Chondrocyte (in vitro differentiated cells): Measurements from ENCODE around the gene SYCE3. TPM values are rescaled to one million over a fixed set of nuclear protein-coding genes. Genes with fewer than 3 reads are reported as not detected.
A peak's percentile ranks its signal among the peaks of the same experiment; 100 is the strongest.
"Not testable (repeated sequence)": the region's sequence is repeated elsewhere in the genome, so short reads cannot be mapped to it uniquely, and the experiment has no call there.

Source experiments
- DNase-seq: peaks from one replicate; pipeline ENCODE4 v3.0.0; 2021; ENCODE audit warnings: mixed read lengths, low spot score
- H3K27ac Mint-ChIP-seq: one replicate; pipeline ENCODE4 v1.8.0; 2021; ENCODE audit warnings: mild to moderate bottlenecking, moderate library complexity, mixed read lengths; ENCODE audit not compliant: unreplicated experiment
- H3K27me3 Mint-ChIP-seq: 2 replicates; pipeline ENCODE4 v1.8.0; 2021; ENCODE audit warnings: low read depth, mixed read lengths
- H3K36me3 Mint-ChIP-seq: 2 replicates; pipeline ENCODE4 v1.8.0; 2021; ENCODE audit warnings: low read depth, mixed read lengths
- H3K4me1 Mint-ChIP-seq: 2 replicates; pipeline ENCODE4 v1.8.0; 2021; ENCODE audit warnings: low read depth, mild to moderate bottlenecking, mixed read lengths
- H3K4me3 Mint-ChIP-seq: one replicate; pipeline ENCODE4 v1.8.0; 2021; ENCODE audit warnings: mild to moderate bottlenecking, moderate library complexity, mixed read lengths; ENCODE audit not compliant: unreplicated experiment
- H3K9me3 Mint-ChIP-seq: 2 replicates; pipeline ENCODE4 v1.8.0; 2021; ENCODE audit warnings: low read depth, mixed read lengths
- total RNA-seq: library from RNA; stranded (reverse); gene quantifications from 3 replicates; pipeline ENCODE4 v1.2.1, GENCODE V29; 2021
- TF ChIP-seq, protein P1 (sequence below): fragments of 200-600 bp; sonication (generic); IDR thresholded peaks from 2 replicates; pipeline ENCODE4 v1.5.0; 2021; ENCODE audit warnings: antibody characterized with exemption, mild to moderate bottlenecking, moderate library complexity

SYCE3 gene
- total RNA-seq, 1 donor from 2014 or later = not detected

DNA sequence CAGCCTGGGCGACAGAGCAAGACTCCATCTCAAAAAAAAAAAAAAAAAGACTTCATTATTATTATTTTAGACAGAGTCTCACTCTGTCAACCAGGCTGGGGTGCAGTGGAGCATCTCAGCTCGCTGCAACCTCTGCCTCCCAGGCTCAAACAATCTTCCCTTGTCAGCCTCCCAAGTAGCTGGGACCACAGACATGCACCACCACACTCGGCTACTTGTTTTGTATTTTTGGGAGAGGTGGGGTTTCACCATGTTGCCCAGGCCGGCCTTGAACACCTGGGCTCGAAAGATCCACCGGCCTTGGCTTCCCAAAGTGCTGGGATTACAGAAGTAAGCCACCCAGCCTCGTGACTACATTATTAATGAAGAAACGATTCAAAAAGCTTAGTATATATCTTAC lies 27.6 kb downstream of the SYCE3 start:
- Mint-ChIP-seq H3K4me3 (no peak overlapping the region), H3K9me3 (no peaks in the 10 kb centered on the region), H3K4me1 (peaks cover 21% of the 10 kb centered on the region), H3K27ac (no peak overlapping the region), H3K36me3 (no peaks in the 10 kb centered on the region), H3K27me3 (no peaks in the 10 kb centered on the region)
- no peak for DNase-seq
- TF ChIP-seq, protein P1, sequence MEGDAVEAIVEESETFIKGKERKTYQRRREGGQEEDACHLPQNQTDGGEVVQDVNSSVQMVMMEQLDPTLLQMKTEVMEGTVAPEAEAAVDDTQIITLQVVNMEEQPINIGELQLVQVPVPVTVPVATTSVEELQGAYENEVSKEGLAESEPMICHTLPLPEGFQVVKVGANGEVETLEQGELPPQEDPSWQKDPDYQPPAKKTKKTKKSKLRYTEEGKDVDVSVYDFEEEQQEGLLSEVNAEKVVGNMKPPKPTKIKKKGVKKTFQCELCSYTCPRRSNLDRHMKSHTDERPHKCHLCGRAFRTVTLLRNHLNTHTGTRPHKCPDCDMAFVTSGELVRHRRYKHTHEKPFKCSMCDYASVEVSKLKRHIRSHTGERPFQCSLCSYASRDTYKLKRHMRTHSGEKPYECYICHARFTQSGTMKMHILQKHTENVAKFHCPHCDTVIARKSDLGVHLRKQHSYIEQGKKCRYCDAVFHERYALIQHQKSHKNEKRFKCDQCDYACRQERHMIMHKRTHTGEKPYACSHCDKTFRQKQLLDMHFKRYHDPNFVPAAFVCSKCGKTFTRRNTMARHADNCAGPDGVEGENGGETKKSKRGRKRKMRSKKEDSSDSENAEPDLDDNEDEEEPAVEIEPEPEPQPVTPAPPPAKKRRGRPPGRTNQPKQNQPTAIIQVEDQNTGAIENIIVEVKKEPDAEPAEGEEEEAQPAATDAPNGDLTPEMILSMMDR = no peak

DNA sequence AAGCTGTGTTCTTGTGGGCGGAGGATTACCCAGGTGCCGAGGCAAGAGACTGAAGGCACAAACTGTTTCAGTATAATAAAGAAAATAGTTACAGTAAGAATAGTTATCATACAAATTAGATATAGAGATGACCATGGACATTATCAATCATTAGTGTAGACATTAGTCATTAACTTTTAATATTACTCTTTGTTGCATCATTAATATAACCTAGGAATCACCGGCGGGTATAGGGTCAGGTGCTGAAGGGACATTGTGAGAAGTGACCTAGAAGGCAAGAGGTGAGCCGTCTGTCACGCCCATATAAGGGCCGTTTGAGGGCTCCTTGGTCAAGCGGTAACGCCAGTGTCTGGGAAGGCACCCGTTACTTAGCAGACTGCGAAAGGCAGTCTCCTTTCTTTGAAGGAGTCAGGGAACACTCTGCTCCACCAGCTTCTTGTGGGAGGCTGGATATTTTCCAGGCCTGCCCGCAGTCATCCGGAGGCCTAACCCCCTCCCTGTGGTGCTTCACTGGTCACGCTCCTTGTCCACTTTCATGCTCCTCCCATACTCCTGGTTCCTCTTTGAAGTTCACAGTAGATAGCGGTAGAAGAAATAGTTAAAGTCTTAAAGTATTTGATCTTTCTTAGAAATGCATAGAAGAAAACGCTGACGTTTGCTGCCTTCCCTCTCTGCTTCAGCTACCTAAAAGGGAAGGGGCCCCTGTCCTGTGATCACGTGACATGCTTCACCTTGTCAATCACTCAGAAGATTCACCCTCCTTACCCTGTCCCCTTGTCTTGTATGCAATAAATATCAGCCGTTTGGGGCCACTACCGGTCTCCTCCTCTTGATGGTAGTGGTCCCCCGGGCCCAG lies 28.6 kb downstream of the SYCE3 start:
- not testable (repeated sequence) for H3K4me3 Mint-ChIP-seq, H3K36me3 Mint-ChIP-seq, H3K27me3 Mint-ChIP-seq, H3K9me3 Mint-ChIP-seq
- DNase-seq = peak; percentile 34
- peak overlapping the region; percentile 69 for H3K27ac Mint-ChIP-seq
- peaks cover 21% of the 10 kb centered on the region for H3K4me1 Mint-ChIP-seq

DNA sequence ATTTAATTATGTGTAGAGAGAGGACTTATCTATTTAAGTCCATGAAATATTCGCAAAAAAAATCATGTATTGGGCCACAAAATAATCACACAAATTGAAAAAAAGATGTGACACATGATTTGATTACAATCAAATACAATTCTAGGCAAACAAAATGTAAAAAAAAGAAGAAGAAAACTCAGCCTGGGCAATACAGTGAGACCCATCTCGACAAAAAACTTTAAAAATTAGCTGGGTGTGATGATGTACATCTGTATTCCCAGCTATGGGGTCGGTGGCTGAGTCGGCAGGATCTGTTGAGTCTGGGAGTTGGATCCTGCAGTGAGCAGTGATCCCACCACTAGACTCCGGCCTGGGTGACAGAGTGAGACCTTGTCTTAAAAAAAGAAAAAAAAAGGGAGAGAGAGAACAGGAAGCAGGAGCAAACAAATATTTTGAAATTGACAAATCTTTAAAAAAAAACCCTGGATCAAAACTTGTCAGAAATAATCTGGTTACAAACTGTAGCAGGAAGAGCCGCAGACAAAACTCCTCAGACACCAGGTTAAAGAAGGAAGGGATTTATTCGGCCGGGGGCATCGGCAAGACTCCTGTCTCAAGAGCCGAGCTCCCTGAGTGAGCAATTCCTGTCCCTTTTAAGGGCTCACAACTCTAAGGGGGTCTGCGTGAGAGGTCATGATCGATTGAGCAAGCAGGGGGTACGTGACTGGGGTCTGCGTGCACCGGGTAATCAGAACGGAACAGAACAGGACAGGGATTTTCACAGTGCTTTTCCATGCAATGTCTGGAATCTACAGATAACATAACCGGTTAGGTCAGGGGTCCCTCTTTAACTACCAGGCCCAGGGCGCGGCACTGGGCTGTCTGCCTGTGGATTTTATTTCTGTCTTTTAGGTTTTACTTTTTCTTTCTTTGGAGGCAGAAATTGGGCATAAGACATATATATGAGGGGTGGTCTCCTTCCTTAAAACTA lies 29.6 kb downstream of the SYCE3 start:
- Mint-ChIP-seq H3K27me3 (no peaks in the 10 kb centered on the region), H3K4me3 (no peak overlapping the region), H3K9me3 (no peaks in the 10 kb centered on the region), H3K36me3 (no peaks in the 10 kb centered on the region), H3K27ac (peak overlapping the region; percentile 74), H3K4me1 (peaks cover 31% of the 10 kb centered on the region)
- DNase-seq = no peak
- TF ChIP-seq, protein P1 = no peak

DNA sequence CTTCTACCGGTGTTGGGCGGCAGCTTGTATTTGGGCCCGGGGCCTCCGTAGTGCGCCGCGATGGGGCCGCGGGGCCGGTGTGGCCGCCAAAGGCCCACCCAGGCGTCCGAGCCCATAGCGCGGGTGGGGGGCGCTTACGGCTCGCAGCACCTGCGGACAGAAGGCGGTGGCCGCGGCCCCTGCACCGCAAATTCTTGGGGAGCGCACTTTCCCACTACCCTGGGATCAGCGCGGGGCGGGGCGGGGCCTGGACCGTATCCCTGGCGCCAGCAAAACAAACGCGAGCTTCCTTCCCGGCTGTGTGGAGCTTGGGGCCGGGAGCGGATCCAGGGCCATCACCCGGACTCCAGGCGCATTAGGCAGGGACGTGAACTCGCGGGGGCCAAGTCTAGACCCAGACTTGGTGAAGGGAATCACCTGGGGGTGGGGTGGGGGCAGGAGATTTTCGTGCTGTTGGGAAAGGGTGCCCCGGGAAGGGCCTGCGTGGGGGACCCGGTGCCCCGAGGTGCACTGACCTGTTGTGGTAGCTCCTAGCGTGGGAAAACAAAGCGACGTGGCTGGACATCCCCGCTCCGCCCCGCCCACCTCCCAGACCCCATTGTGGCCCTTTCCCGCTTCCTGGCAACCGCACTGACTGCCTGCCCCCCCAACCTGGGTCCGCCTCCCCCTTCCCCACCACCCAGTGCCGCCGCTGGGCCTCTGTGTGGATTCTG lies 30.6 kb downstream of the SYCE3 start:
- DNase-seq = no peak
- Mint-ChIP-seq H3K27me3 (no peaks in the 10 kb centered on the region), H3K4me1 (peaks cover 41% of the 10 kb centered on the region), H3K9me3 (no peaks in the 10 kb centered on the region), H3K27ac (peak overlapping the region; percentile 51), H3K36me3 (no peaks in the 10 kb centered on the region), H3K4me3 (peak overlapping the region; percentile 75)
- TF ChIP-seq, protein P1 = no peak

DNA sequence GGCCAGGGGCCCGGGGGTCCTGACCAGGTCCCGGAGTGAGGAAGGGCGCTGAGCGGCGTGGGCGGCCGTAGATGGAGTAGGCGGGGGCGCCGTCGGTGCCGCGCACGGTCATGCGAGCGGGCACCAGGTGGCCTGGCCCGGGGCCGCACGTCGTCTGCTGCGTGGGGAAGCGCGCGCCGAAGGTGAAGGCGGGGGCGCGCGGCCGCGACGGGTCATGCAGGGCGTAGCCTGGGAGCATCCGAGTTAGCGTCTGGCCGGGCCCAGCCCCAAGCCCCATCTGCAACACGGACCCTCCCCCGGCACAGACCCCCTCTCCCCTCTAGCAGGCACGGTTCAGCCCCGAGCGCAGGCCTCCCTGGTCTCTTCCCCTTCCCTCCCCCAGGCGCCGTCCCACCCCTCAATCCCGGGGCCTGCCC lies 31.2 kb downstream of the SYCE3 start:
- TF ChIP-seq, protein P1 = peak; percentile 19
- Mint-ChIP-seq H3K4me3 (peak overlapping the region; percentile 75), H3K4me1 (peaks cover 47% of the 10 kb centered on the region), H3K9me3 (no peaks in the 10 kb centered on the region), H3K36me3 (no peaks in the 10 kb centered on the region), H3K27ac (no peak overlapping the region), H3K27me3 (no peaks in the 10 kb centered on the region)
- DNase-seq = no peak
